BLaER1 (cell line): ENCODE results near the gene PSEN1.

Experiments used
- H3K27ac ChIP-seq: shearing (Covaris generic); formaldehyde crosslinking; 2 replicates; pipeline ENCODE4 v1.8.1; 2022
- H3K27me3 ChIP-seq: shearing (Covaris generic); formaldehyde crosslinking; 2 replicates; pipeline ENCODE4 v1.8.1; 2022
- H3K36me3 ChIP-seq: shearing (Covaris generic); formaldehyde crosslinking; 2 replicates; pipeline ENCODE4 v1.8.1; 2022
- H3K4me1 ChIP-seq: shearing (Covaris generic); formaldehyde crosslinking; 2 replicates; pipeline ENCODE4 v1.8.1; 2022
- H3K4me2 ChIP-seq: shearing (Covaris generic); formaldehyde crosslinking; 2 replicates; pipeline ENCODE4 v1.8.1; 2022
- H3K4me3 ChIP-seq: shearing (Covaris generic); formaldehyde crosslinking; 2 replicates; pipeline ENCODE4 v1.8.1; 2022
- H3K9ac ChIP-seq: shearing (Covaris generic); formaldehyde crosslinking; 2 replicates; pipeline ENCODE4 v1.8.1; 2022
- H3K9me3 ChIP-seq: shearing (Covaris generic); formaldehyde crosslinking; 2 replicates; pipeline ENCODE4 v1.8.1; 2022
- H4K20me1 ChIP-seq: shearing (Covaris generic); formaldehyde crosslinking; 2 replicates; pipeline ENCODE4 v1.8.1; 2022
- Cebpa-rat ChIP-seq: shearing (Covaris generic); IDR thresholded peaks from 2 replicates; pipeline ENCODE4 v1.8.1; 2022

Gene PSEN1

DNA sequence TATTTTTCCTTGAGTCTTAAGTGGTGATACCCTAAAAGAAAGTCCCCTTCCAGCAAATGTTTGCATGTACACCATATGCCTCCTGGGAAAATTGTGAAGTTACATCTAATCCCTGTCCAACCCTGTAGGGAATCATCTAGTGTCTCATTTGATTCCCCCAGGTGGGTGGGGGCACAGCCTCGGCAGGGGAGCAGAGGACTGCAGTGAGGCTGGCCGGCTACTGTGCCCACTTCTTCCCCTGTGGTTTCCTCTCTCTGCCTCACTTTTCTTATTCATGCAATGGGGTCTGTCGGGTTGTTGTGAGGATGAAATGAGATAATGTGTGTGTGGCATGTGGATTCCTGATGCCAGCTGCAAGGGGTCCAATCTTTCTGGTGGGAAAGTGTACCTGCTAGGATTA is 107.0 kb downstream of the PSEN1 start:
- Histone ChIP-seq H3K4me3 (no peak overlapping the region), H3K9ac (no peak overlapping the region), H3K9me3 (no peaks in the 10 kb centered on the region), H3K36me3 (no peaks in the 10 kb centered on the region), H4K20me1 (peaks cover 55% of the 10 kb centered on the region), H3K27me3 (peaks cover 85% of the 10 kb centered on the region), H3K4me2 (peak overlapping the region; percentile 84), H3K4me1 (peaks cover 93% of the 10 kb centered on the region), H3K27ac (no peak overlapping the region)
- TF ChIP-seq Cebpa-rat, result no peak

DNA sequence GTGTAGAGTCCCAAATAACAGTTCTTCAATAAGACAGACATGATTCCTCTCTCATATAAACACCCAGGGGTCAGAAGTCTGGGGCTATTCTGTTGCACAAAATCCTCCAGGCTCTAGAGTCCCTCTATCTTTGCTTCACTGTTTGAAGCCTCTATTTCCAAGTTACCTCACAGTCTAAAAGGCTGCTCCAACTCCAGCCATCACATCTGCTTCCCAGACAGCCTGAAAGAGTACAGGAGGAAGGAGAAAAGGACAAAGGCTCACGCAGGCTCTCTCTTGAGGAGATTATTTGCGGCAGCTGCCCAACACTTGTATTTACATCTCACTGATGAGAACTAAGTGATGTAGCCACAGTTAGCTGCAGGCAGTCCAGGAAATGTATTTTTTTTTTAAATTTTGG is 107.4 kb downstream of the PSEN1 start:
- H3K9ac ChIP-seq, result no peak overlapping the region
- peak overlapping the region; percentile 84 for H3K4me2 ChIP-seq
- no peak for TF ChIP-seq Cebpa-rat
- H3K4me1 ChIP-seq, result peaks cover 95% of the 10 kb centered on the region
- peaks cover 81% of the 10 kb centered on the region for H3K27me3 ChIP-seq
- H3K27ac ChIP-seq, result no peak overlapping the region
- H3K4me3 ChIP-seq, result no peak overlapping the region
- H3K36me3 ChIP-seq, result no peaks in the 10 kb centered on the region
- no peaks in the 10 kb centered on the region for H3K9me3 ChIP-seq
- H4K20me1 ChIP-seq, result peaks cover 51% of the 10 kb centered on the region

DNA sequence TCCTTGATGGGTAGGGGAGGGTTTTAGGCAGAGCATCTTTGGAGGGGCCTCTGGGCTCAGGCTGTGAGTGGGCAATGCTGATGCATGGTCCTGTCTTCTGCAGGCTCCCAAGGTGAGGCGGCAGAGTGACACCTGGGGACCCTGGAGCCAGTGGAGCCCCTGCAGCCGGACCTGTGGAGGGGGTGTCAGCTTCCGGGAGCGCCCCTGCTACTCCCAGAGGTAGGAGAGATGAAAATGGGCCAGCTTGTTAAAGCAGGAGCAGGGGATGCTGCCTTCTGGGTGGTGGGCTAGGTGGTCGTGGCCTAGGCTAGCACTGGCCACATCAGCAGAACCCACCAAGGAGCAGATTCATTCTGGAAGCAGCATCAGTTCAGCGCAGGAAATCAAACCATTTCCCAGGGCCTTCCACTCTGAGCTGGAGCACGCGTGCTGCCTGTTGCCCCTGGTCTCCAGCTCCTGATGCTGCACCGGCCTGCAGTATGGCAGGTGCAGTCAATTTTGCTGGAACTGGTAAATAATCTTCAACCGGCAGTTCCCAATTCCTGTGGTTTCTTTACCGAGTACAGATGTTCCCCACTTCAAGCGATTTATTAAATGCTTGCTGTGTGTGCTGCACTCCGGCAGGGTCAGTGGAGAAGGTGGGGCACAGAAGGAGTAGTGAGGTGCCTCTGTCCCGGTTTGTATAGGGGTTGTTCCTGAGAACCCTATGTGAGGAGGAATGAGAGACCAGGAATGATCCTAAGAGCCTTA is 108.4 kb downstream of the PSEN1 start:
- Histone ChIP-seq H3K36me3 (no peaks in the 10 kb centered on the region), H4K20me1 (peaks cover 47% of the 10 kb centered on the region), H3K4me1 (peaks cover 100% of the 10 kb centered on the region), H3K9me3 (no peaks in the 10 kb centered on the region), H3K4me3 (no peak overlapping the region), H3K4me2 (peak overlapping the region; percentile 84), H3K9ac (no peak overlapping the region), H3K27ac (no peak overlapping the region), H3K27me3 (peaks cover 71% of the 10 kb centered on the region)
- no peak for TF ChIP-seq Cebpa-rat

DNA sequence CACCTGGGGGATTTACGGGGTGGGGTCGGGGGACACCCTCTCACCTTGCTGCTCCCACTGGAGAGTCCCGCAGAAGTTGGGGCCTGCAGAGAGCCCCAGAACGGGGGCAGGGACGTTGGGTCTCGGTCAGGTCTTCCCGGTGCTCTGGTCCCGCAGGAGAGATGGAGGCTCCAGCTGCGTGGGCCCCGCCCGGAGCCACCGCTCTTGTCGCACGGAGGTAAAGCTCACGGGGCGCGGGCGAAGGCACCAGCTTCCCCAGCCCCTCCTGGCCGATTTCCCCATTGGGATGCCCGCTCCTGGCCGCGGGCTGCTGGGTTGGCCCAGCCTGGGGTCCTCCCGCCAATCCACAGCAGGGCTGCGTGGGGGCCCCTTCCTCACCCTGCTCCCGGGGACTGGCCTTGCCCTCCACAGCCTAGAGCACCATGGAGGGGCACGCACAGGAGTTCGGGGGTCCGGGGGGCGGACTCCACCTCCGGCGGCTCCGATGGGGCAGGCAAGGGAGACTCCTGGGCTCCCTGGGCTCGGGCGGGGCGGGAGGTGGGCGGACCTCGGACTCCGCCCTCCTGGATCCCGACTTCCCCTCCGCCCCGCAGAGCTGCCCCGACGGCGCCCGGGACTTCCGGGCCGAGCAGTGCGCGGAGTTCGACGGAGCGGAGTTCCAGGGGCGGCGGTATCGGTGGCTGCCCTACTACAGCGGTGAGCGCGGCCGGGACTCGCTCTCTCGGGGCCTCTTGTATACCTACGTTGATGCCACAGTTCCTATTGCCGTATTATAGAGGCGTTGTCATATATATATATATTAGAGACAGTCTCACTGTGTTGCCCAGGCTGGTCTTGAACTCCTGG is 109.4 kb downstream of the PSEN1 start:
- H3K9me3 ChIP-seq, result no peaks in the 10 kb centered on the region
- peak overlapping the region; percentile 84 for H3K4me2 ChIP-seq
- H3K36me3 ChIP-seq, result no peaks in the 10 kb centered on the region
- H4K20me1 ChIP-seq, result peaks cover 45% of the 10 kb centered on the region
- H3K27ac ChIP-seq, result no peak overlapping the region
- peak overlapping the region; percentile 54 for H3K4me3 ChIP-seq
- H3K9ac ChIP-seq, result no peak overlapping the region
- no peak for TF ChIP-seq Cebpa-rat
- peaks cover 61% of the 10 kb centered on the region for H3K27me3 ChIP-seq
- peaks cover 100% of the 10 kb centered on the region for H3K4me1 ChIP-seq

DNA sequence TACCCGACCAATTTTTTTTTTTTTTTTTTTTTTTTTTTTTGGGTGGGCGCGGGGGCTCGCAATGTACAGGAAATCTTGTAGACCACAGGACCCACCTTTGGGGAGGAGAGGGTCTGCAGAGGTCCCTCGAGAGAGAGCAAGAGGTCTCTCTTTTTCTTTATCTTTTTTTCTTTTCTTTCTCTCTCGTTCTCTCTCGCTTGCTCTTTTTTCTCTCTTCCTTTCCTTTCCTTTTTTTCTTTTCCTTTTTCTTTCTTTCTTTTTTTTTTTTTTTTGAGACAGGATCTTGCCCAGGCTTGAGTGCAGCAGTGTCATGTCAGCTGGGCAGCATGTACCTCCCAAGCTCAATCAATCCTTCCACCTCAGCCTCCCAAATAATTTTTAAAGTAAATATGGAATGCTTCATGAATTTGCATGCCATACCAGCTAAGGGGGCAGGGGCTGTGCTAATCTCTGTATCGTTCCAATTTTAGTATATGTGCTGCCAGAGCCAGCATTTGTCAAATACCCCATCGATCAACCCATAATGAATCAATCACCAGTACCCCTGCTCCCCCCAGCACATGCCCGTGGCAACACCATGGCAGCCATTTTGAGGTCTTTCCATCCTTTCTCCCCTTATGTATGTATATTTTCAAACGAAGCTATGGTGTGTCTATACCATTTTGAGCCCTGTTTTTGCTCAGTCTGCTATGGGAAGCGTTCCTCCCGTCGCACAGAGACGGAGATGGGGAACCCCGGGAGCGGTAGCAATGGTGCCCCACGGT is 110.3 kb downstream of the PSEN1 start:
- Histone ChIP-seq H3K4me2 (peak overlapping the region; percentile 84), H3K27ac (no peak overlapping the region), H3K9me3 (no peaks in the 10 kb centered on the region), H3K4me1 (peaks cover 100% of the 10 kb centered on the region), H3K9ac (no peak overlapping the region), H3K27me3 (peaks cover 52% of the 10 kb centered on the region), H3K36me3 (no peaks in the 10 kb centered on the region), H3K4me3 (peak overlapping the region; percentile 54), H4K20me1 (peaks cover 42% of the 10 kb centered on the region)
- no peak for TF ChIP-seq Cebpa-rat

DNA sequence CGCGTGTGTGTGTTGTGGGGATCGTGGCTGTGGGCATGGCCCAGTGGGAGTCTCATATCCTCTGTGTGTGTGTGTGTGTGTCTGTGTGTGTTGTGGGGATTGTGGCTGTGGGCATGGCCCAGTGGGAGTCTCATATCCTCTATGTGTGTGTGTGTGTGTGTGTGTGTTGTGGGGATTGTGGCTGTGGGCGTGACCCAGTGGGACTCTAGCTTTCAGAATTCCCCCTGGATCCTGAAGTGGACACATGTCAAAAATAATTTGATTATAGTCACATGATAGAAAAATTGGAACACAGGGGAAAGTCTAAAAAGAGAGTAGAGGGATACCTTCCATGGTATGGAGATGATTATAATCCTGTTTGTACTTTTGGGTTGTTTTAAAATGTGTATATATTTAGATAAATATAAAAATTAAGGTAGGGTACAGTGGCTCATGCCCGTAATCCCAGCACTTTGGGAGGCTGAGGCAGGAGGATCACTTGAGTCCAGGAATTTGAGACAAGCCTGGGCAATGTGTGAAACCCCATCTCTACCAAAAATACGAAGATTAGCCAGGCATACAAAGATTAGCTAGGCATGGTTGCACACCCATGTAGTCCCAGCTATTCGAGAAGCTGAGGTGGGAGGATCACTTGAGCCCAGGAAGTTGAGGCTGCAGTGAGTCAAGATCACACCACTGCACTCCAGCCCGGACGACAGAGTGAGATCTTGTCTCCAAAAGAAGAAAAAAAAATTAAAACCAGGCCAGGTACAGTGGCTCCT is 112.0 kb downstream of the PSEN1 start:
- no peak overlapping the region for H3K4me3 ChIP-seq
- H3K9me3 ChIP-seq, result no peaks in the 10 kb centered on the region
- H3K4me2 ChIP-seq, result peak overlapping the region; percentile 84

DNA sequence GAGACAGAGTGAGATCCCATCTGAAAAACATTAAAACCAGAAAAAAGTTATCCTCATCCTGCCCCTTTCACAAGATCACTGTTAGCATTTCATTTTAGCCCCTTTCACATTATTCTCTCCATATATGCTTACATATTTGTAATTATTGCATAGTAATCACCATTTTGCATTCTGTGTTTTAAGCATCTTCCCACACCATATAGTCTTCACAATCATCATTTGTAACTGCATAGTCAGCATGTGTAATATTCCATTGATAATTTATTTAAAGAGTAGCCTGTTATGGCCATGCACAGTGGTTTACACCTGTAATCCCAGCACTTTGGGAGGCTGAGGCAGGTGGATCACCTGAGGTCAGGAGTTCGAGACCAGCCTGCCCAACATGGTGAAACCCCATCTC is 112.8 kb downstream of the PSEN1 start:
- TF ChIP-seq Cebpa-rat, result no peak
- Histone ChIP-seq H3K9me3 (no peaks in the 10 kb centered on the region), H3K4me2 (peak overlapping the region; percentile 84), H3K4me3 (no peak overlapping the region), H4K20me1 (peaks cover 42% of the 10 kb centered on the region), H3K9ac (no peak overlapping the region), H3K27ac (no peak overlapping the region), H3K27me3 (peaks cover 34% of the 10 kb centered on the region), H3K4me1 (peaks cover 80% of the 10 kb centered on the region), H3K36me3 (no peaks in the 10 kb centered on the region)

More for the DNA sequence above, 112.0 kb downstream of the PSEN1 start:
- H3K27ac ChIP-seq, result no peak overlapping the region
- H3K4me1 ChIP-seq, result peaks cover 88% of the 10 kb centered on the region
- no peak for TF ChIP-seq Cebpa-rat
- peaks cover 42% of the 10 kb centered on the region for H4K20me1 ChIP-seq
- H3K27me3 ChIP-seq, result peaks cover 43% of the 10 kb centered on the region
- no peak overlapping the region for H3K9ac ChIP-seq
- H3K36me3 ChIP-seq, result no peaks in the 10 kb centered on the region

DNA sequence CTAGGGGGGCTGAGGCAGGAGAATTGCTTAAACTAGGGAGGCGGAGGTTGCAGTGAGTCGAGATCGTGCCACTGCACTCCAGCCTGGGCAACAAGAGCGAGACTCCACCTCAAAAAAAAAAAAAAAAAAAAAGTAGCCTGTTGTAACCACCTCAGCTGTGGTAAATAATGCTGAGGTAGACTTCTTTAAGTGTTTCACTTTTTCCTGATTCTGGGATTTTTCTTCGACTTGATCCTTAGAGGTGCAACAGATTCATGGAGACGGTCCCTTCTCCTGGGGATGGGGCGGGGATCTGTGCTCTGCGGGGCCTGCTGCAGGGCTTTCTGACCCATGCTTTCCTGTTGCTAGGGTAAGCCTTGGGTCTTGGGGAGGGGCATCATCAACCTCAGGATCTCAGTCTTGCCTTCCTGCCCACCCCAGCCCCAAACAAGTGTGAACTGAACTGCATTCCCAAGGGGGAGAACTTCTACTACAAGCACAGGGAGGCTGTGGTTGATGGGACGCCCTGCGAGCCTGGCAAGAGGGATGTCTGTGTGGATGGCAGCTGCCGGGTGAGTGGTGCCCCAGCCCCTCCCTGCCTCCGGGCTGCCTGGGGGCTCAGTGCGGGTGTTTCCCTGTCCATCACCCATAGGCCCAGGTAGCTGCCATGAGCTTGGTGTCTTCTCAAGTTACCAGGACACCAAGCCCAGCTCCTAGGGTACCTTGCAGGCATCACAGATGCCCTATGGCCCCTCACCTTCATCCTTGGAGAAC is 113.4 kb downstream of the PSEN1 start:
- Histone ChIP-seq H3K4me2 (peak overlapping the region; percentile 84), H3K4me1 (peaks cover 73% of the 10 kb centered on the region)

More for the DNA sequence above, 113.4 kb downstream of the PSEN1 start:
- peaks cover 37% of the 10 kb centered on the region for H4K20me1 ChIP-seq
- H3K36me3 ChIP-seq, result no peaks in the 10 kb centered on the region
- H3K9ac ChIP-seq, result no peak overlapping the region
- no peak overlapping the region for H3K27ac ChIP-seq
- TF ChIP-seq Cebpa-rat, result no peak
- H3K4me3 ChIP-seq, result no peak overlapping the region
- H3K9me3 ChIP-seq, result no peaks in the 10 kb centered on the region
- H3K27me3 ChIP-seq, result peaks cover 28% of the 10 kb centered on the region
